ENCODE data around the gene UNKL.

- TF ChIP-seq CTCF (conservative IDR thresholded peaks at IDR 0.05; ENCODE audit: low read depth, low read length) (no peak), EZH2phosphoT487 (IDR thresholded peaks at IDR 0.05; ENCODE audit: borderline replicate concordance, low read length) (no peak), EZH2 (IDR thresholded peaks at IDR 0.05; ENCODE audit: low read length, unreplicated experiment) (no peak)
Observed at GRCh38 chr16:1331712-1332617, 82.5 kb downstream of the UNKL start.
